Measurements from ENCODE around the gene CUX1.
"Not testable (repeated sequence)": the region's sequence is repeated elsewhere in the genome, so short reads cannot be mapped to it uniquely, and the experiment has no call there.

CUX1 gene

DNA sequence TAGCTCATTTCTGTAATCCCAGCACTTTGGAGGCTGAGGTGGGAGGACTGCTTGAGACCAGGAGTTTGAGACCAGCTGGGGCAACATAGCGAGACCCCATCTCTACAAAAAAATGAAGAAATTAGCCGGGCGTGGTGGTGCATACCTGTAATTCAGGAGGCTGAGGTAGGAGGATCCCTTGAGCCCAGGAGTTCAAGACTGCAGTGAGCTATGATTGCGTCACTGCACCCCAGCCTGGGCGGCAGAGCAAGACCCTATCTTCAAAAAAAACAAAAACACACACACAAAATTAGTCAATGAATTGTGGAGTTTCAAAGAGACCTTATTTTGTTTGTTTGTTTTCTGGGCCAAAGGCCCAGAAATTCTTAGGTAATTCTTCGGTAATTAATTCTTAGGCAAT lies 110.0 kb downstream of the CUX1 start:
- TF ChIP-seq, protein P1, sequence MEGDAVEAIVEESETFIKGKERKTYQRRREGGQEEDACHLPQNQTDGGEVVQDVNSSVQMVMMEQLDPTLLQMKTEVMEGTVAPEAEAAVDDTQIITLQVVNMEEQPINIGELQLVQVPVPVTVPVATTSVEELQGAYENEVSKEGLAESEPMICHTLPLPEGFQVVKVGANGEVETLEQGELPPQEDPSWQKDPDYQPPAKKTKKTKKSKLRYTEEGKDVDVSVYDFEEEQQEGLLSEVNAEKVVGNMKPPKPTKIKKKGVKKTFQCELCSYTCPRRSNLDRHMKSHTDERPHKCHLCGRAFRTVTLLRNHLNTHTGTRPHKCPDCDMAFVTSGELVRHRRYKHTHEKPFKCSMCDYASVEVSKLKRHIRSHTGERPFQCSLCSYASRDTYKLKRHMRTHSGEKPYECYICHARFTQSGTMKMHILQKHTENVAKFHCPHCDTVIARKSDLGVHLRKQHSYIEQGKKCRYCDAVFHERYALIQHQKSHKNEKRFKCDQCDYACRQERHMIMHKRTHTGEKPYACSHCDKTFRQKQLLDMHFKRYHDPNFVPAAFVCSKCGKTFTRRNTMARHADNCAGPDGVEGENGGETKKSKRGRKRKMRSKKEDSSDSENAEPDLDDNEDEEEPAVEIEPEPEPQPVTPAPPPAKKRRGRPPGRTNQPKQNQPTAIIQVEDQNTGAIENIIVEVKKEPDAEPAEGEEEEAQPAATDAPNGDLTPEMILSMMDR (IDR thresholded peaks at IDR 0.05) = no peak
- DNase-seq = no peak
- no peak overlapping the region for H3K27ac Mint-ChIP-seq

DNA sequence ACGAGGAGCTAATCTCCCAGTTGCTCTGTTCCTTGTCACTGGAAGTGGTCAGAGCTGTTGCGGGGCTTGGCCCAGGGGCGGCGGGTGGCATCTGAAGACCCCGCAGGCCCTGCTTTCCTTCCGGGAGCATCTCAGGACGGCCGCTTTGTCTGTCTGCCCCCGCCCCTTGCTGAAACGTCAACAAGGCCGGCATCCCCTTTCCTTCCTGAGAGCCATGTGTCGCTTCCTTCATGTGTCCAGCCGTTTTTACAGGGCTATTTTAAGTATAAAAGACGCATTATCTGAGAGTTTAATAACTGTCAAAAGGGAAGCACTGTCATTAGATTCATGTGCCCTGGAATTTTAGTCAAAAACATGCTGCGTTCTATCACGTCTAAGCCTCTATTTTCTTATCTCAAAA lies 110.4 kb downstream of the CUX1 start:
- peaks cover 45% of the 10 kb centered on the region for H3K36me3 Mint-ChIP-seq (ENCODE audit: low read depth)
- no peak for DNase-seq
- peaks cover 20% of the 10 kb centered on the region for H3K9me3 Mint-ChIP-seq
- TF ChIP-seq, protein P1 (IDR thresholded peaks at IDR 0.05) = no peak
- H3K4me1 Mint-ChIP-seq = peaks cover 31% of the 10 kb centered on the region
- H3K27me3 Mint-ChIP-seq (ENCODE audit: low read depth, poor library complexity) = peaks cover 2% of the 10 kb centered on the region
- peak overlapping the region; percentile 61 for H3K27ac Mint-ChIP-seq
- H3K4me3 Mint-ChIP-seq = no peak overlapping the region

More for the DNA sequence above, 110.0 kb downstream of the CUX1 start:
- Mint-ChIP-seq H3K4me3 (no peak overlapping the region), H3K4me1 (peaks cover 26% of the 10 kb centered on the region), H3K27me3 (ENCODE audit: low read depth, poor library complexity) (peaks cover 2% of the 10 kb centered on the region), H3K9me3 (peaks cover 20% of the 10 kb centered on the region), H3K36me3 (ENCODE audit: low read depth) (peaks cover 45% of the 10 kb centered on the region)

DNA sequence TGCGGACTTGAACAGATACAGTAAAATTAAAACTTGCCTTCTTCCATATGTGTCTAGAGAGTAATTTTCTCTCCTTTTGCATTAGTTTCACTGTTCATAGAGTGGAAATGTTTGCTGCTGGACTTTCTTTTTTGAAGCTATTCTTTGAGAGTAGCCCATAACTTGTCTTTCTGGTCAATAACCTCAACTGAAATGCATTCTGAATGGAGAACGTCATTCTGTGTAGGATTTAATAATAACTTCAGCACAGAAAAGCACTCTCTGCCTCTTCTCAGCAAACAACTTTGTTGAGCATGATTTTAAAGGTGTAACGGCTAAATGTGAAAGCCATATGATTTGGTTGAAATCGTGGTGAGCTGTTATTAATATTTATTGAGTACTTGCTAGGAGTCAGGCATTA lies 111.8 kb downstream of the CUX1 start:
- Mint-ChIP-seq H3K4me1 (peaks cover 39% of the 10 kb centered on the region), H3K27ac (no peak overlapping the region), H3K27me3 (ENCODE audit: low read depth, poor library complexity) (no peaks in the 10 kb centered on the region), H3K36me3 (ENCODE audit: low read depth) (peaks cover 38% of the 10 kb centered on the region), H3K4me3 (no peak overlapping the region), H3K9me3 (peaks cover 20% of the 10 kb centered on the region)
- DNase-seq = no peak
- TF ChIP-seq, protein P1 (IDR thresholded peaks at IDR 0.05) = no peak

DNA sequence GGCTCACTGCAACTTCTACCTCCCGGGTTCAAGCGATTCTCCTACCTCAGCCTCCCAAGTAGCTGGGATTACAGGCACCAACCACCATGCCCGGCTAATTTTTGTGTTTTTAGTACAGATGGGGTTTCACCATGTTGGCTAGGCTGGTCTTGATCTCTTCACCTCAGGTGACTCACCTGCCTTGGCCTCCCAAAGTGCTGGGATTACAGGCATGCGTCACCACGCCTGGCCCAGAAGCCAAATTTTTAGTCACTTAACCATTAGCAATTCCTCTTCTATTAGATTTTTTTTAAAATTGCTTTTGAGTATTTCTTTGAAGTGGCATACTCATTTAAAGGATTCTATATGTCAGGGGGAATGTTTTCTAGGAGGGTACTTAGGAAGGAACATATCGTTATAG lies 112.5 kb downstream of the CUX1 start:
- H3K9me3 Mint-ChIP-seq = peaks cover 20% of the 10 kb centered on the region
- H3K4me1 Mint-ChIP-seq = peaks cover 45% of the 10 kb centered on the region
- H3K4me3 Mint-ChIP-seq; H3K27me3 Mint-ChIP-seq (ENCODE audit: low read depth, poor library complexity); DNase-seq; H3K27ac Mint-ChIP-seq: not testable (repeated sequence)
- H3K36me3 Mint-ChIP-seq (ENCODE audit: low read depth) = peaks cover 38% of the 10 kb centered on the region

DNA sequence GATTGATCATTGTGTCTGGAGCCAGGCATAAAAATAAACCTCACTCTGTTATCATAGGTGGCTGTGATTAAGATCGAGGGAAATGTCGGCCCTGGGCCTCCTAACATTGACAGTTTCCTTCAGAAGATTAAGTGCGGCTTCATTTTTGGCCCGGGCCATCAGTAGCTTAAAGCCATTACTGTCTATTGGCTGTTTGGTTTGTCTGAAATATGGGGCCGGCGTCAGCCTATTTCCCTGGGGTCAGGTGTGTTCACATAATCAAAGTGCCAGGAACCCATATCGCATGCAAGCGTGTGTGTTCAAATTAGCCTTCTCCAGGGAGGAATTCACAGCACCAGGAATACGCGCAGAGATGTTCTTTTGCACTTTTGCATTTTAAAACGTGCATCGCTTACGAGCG lies 114.7 kb downstream of the CUX1 start:
- peak; percentile 39 for DNase-seq
- Mint-ChIP-seq H3K4me1 (peaks cover 67% of the 10 kb centered on the region), H3K9me3 (peaks cover 22% of the 10 kb centered on the region), H3K36me3 (ENCODE audit: low read depth) (peaks cover 35% of the 10 kb centered on the region), H3K27me3 (ENCODE audit: low read depth, poor library complexity) (peaks cover 6% of the 10 kb centered on the region), H3K4me3 (peak overlapping the region; percentile 65), H3K27ac (peak overlapping the region; percentile 78)
- TF ChIP-seq, protein P1 (IDR thresholded peaks at IDR 0.05) = no peak

DNA sequence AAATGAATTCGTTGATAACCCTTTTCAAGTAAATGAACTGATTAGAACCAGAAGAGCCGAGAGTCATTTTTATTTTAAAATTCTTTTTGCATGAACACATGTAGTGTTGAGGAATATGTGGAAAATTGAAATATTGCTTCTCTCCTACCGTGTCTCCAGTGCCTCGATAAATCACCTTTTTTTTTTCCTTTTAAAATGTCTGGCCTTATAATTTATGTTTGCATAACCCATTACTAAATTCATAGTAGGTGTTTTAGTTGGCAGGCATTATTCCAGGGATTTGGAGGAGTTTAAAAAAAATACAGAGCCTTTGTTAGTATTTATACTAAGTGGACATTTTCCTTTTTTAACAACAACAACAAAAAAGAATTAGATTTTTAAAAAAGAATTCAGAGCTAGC lies 115.6 kb downstream of the CUX1 start:
- Mint-ChIP-seq H3K9me3 (peaks cover 25% of the 10 kb centered on the region), H3K36me3 (ENCODE audit: low read depth) (peaks cover 38% of the 10 kb centered on the region), H3K4me3 (peak overlapping the region; percentile 65), H3K27me3 (ENCODE audit: low read depth, poor library complexity) (peaks cover 6% of the 10 kb centered on the region), H3K27ac (peak overlapping the region; percentile 78), H3K4me1 (peaks cover 70% of the 10 kb centered on the region)
- TF ChIP-seq, protein P1 (IDR thresholded peaks at IDR 0.05) = no peak
- DNase-seq = no peak
